HepG2 (cell line): Measurements from ENCODE around the gene MTUS2. TPM values are rescaled to one million over a fixed set of nuclear protein-coding genes. Genes with fewer than 3 reads are reported as not detected.

ENCODE experiments used
- ATAC-seq: fragments of 200-7000 bp; cut with Tn5 transposase; 3 replicates; pipeline ENCODE4 v1.9.1; 2020; ENCODE audit warnings: mild to moderate bottlenecking, moderate library complexity
- BruUV-seq: library from RNA; stranded (reverse); fragments of 400-500 nt; replicated peaks from 2 replicates; lab custom pipeline; 2021; lab: Mats Ljungman, UMichigan
- CTCF ChIA-PET: fragments of 300-600 bp; formaldehyde crosslinking; extraction: SDS; loops from one replicate; lab custom pipeline; 2021; ENCODE audit warnings: low total read pairs, inconsistent platforms, low intra/inter-chr PET ratio; lab: Yijun Ruan, JAX
- POLR2A ChIA-PET: fragments of 350-600 bp; sonication (Branson Sonifier 250); formaldehyde crosslinking; loops from one replicate; lab custom pipeline; 2020; ENCODE audit warnings: antibody characterized with exemption, inconsistent platforms; lab: Yijun Ruan, JAX
- DNase-seq: peaks from one replicate; pipeline ENCODE4 v3.0.0-alpha.2; 2015; ENCODE audit warnings: low spot score
- FAIRE-seq: peaks from 3 replicates; lab custom pipeline; 2011; peaks lifted over from hg19 to GRCh38; lab: Jason Lieb, UNC
- H2AFZ ChIP-seq: one replicate; pipeline ENCODE4 v1.6.1; 2011; ENCODE audit warnings: low read length, inconsistent platforms
- H3K27ac ChIP-seq: fragments of 300-600 bp; 3 replicates; pipeline ENCODE4 v1.8.0; 2011; ENCODE audit warnings: mixed run types, mild to moderate bottlenecking, mixed read lengths, low read length, inconsistent platforms; ENCODE audit not compliant: insufficient read depth; ENCODE audit errors: extremely low read length
- H3K27me3 ChIP-seq, 2 experiments: fragments of 200-600 bp in 1 of 2; 2 replicates in 1 of 2; 3 replicates in 1 of 2; pipeline versions ENCODE4 v1.6.0 to v1.8.0; 2011; ENCODE audit warnings: low read length in 2 of 2, mild to moderate bottlenecking in 2 of 2, moderate library complexity in 2 of 2, inconsistent platforms in 1 of 2; ENCODE audit not compliant: insufficient read depth in 2 of 2, control insufficient read depth in 1 of 2
- H3K36me3 ChIP-seq, 2 experiments: fragments of 200-600 bp in 1 of 2; replicated peaks in 1 of 2; 2 replicates in 1 of 2; 3 replicates in 1 of 2; pipeline versions ENCODE4 v1.5.1 to v1.8.0; 2011; ENCODE audit warnings: low read length in 2 of 2, inconsistent platforms in 1 of 2; ENCODE audit not compliant: insufficient read depth in 2 of 2, control insufficient read depth in 1 of 2
- H3K4me1 ChIP-seq: 2 replicates; pipeline ENCODE4 v1.5.1; 2012; ENCODE audit warnings: low read length, inconsistent platforms; ENCODE audit not compliant: insufficient read depth
- H3K4me2 ChIP-seq: 2 replicates; pipeline ENCODE4 v1.6.0; 2011; ENCODE audit warnings: low read depth, low read length, inconsistent platforms
- H3K4me3 ChIP-seq, 3 experiments: fragments of 200-600 bp in 1 of 3; sonication (generic), shearing (Covaris generic) in 1 of 3; replicated peaks in 1 of 3; 2 replicates each; pipeline ENCODE4 v1.5.1; 2011 to 2016; ENCODE audit warnings: low read length in 3 of 3, inconsistent platforms in 2 of 3, low read depth in 2 of 3, mild to moderate bottlenecking in 2 of 3, control low read depth in 1 of 3, mixed read lengths in 1 of 3; ENCODE audit not compliant: insufficient read depth in 1 of 3
- H3K79me2 ChIP-seq: one replicate; pipeline ENCODE4 v1.6.1; 2011; ENCODE audit warnings: low read length, inconsistent platforms; ENCODE audit not compliant: insufficient read depth
- H3K9ac ChIP-seq: 2 replicates; pipeline ENCODE4 v1.6.0; 2011; ENCODE audit warnings: mild to moderate bottlenecking, low read depth, low read length, inconsistent platforms; ENCODE audit not compliant: insufficient read depth
- H3K9me3 ChIP-seq: 2 replicates; pipeline ENCODE4 v1.5.1; 2012; ENCODE audit warnings: mild to moderate bottlenecking, low read length
- H4K20me1 ChIP-seq: 2 replicates; pipeline ENCODE4 v1.6.0; 2011; ENCODE audit warnings: inconsistent platforms, mild to moderate bottlenecking, low read length, moderate library complexity; ENCODE audit not compliant: insufficient read depth
- HNRNPK ChIP-seq: fragments of 200-400 bp; formaldehyde crosslinking; IDR thresholded peaks from 2 replicates; pipeline ENCODE4 v1.6.1; 2018; ENCODE audit warnings: low read length, low read depth, moderate library complexity, mild to moderate bottlenecking; ENCODE audit not compliant: poor library complexity, severe bottlenecking
- MAFK ChIP-seq, 2 experiments: IDR thresholded peaks in 1 of 2; conservative IDR thresholded peaks in 1 of 2; 2 replicates each; pipeline ENCODE4 v1.6.1; 2011; ENCODE audit warnings: improper control_type of control experiment in 2 of 2, low read length in 2 of 2
- RARA ChIP-seq: IDR thresholded peaks from 2 replicates; pipeline ENCODE4 v1.6.1; 2016; ENCODE audit warnings: missing genetic modification reagents, missing compliant biosample characterization
- SIX1 ChIP-seq: sonication (generic); formaldehyde crosslinking; IDR thresholded peaks from 2 replicates; pipeline ENCODE4 v1.4.0; 2020; ENCODE audit warnings: missing genetic modification reagents, borderline replicate concordance
- SNRNP70 ChIP-seq: fragments of 200-400 bp; formaldehyde crosslinking; IDR thresholded peaks from 2 replicates; pipeline ENCODE4 v1.6.1; 2017; ENCODE audit warnings: mild to moderate bottlenecking, low read depth, low read length, moderate library complexity
- ZNF280D ChIP-seq: sonication (generic); formaldehyde crosslinking; IDR thresholded peaks from 2 replicates; pipeline ENCODE4 v1.5.1; 2020; ENCODE audit warnings: mild to moderate bottlenecking, missing genetic modification reagents
- ZNF362 ChIP-seq: sonication (generic); formaldehyde crosslinking; IDR thresholded peaks from 2 replicates; pipeline ENCODE4 v1.4.0; 2020; ENCODE audit warnings: missing genetic modification reagents, mild to moderate bottlenecking, borderline replicate concordance
- whole genome bisulfite sequencing: methylation state at CpG from one replicate; pipeline ENCODE4 v1.1.6; 2017; ENCODE audit warnings: low lambda C conversion rate; 5-methylcytosine and 5-hydroxymethylcytosine counted together
- in situ Hi-C: cut with HindIII; loops from 2 replicates; pipeline ENCODE4 v1.10.0; 2017; ENCODE audit warnings: low pct_unique_long_range_greater_than_20kb; ENCODE audit not compliant: extremely low pct_ligation_motif_present
- intact Hi-C: fragments of 100-400 bp; cut with micrococcal nuclease; formaldehyde crosslinking; loops from one replicate; pipeline ENCODE4 v1.10.0; 2022; ENCODE audit not compliant: unreplicated experiment
- polyA plus RNA-seq, 8 experiments: library from polyadenylated mRNA; depleted of rRNA in 3 of 8; stranded (reverse) in 7 of 8; unstranded in 1 of 8; fragments of >200 nt; fragmentation: Illumina TruSeq in 4 of 8; extraction: Trizol in 4 of 8; gene quantifications; 2 replicates each; pipeline versions ENCODE4 v1.2.1 to v1.2.3, GENCODE V29; 2011 to 2016; ENCODE audit warnings: low read depth in 4 of 8, missing spikeins in 1 of 8, mixed read lengths in 1 of 8; ENCODE audit not compliant: insufficient read depth in 1 of 8
- total RNA-seq, 5 experiments: library from RNA; depleted of rRNA; stranded (reverse); fragments of >200 nt; fragmentation: Illumina TruSeq; extraction: Trizol; gene quantifications; 2 replicates each; pipeline ENCODE4 v1.2.3, GENCODE V29; 2016; ENCODE audit warnings: low read depth in 1 of 5
- TF ChIP-seq, protein P1 (sequence below): sonication (generic); formaldehyde crosslinking; IDR thresholded peaks from 2 replicates; pipeline ENCODE4 v1.5.0; 2020; ENCODE audit warnings: mild to moderate bottlenecking, missing genetic modification reagents
- TF ChIP-seq, protein P2 (sequence below): sonication (generic); formaldehyde crosslinking; conservative IDR thresholded peaks from 2 replicates; pipeline ENCODE4 v1.4.0; 2020; ENCODE audit warnings: missing genetic modification reagents
- TF ChIP-seq, protein P3 (sequence below): sonication (generic); formaldehyde crosslinking; IDR thresholded peaks from 2 replicates; pipeline ENCODE4 v1.9.0; 2022; ENCODE audit warnings: missing genetic modification reagents, mild to moderate bottlenecking, borderline replicate concordance

Gene MTUS2
- total and polyA plus RNA-seq, 2 of the 13 experiments (the other 11 are each of a cell fraction or from before 2014, with no cell fraction given): not detected

DNA sequence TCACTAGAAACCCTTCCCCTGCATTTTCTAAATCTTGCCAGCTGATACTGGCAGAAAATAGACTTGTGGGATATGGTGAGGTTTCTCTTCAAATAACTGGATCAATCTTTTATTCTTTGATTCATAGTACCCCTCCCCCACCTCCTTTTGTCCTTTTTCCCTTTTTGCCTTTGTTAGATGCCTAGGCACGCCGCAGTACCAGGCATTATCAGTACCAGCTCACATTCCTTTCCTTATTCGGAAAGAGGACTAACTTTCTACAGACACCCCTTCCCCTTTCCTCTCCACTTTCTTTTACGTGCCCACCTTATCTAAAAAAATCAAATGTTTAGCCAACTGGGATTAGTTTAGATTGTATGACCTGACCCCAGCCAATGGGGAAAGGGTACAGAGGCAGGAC lies 226.4 kb downstream of the MTUS2 start (continued):
- no peak for TF ChIP-seq ZNF280D (CRISPR knock-in tag)
- no peak for TF ChIP-seq ZNF362

- 27% methylated on average over 3 of the region's 6 CpGs for WGBS
- intact Hi-C loops (no loop called here), in situ Hi-C loops (no loop called here)
- H3K79me2 ChIP-seq: no peaks in the 10 kb centered on the region
- no peaks in the 10 kb centered on the region for H3K36me3 ChIP-seq
- no peak for ATAC-seq
- H3K27me3 ChIP-seq: no peaks in the 10 kb centered on the region
- no peaks in the 10 kb centered on the region for H4K20me1 ChIP-seq
- H3K9ac ChIP-seq: no peak overlapping the region
- H2AFZ ChIP-seq: no peak overlapping the region
- TF ChIP-seq SIX1: no peak
- TF ChIP-seq SNRNP70: no peak
- TF ChIP-seq, protein P1, sequence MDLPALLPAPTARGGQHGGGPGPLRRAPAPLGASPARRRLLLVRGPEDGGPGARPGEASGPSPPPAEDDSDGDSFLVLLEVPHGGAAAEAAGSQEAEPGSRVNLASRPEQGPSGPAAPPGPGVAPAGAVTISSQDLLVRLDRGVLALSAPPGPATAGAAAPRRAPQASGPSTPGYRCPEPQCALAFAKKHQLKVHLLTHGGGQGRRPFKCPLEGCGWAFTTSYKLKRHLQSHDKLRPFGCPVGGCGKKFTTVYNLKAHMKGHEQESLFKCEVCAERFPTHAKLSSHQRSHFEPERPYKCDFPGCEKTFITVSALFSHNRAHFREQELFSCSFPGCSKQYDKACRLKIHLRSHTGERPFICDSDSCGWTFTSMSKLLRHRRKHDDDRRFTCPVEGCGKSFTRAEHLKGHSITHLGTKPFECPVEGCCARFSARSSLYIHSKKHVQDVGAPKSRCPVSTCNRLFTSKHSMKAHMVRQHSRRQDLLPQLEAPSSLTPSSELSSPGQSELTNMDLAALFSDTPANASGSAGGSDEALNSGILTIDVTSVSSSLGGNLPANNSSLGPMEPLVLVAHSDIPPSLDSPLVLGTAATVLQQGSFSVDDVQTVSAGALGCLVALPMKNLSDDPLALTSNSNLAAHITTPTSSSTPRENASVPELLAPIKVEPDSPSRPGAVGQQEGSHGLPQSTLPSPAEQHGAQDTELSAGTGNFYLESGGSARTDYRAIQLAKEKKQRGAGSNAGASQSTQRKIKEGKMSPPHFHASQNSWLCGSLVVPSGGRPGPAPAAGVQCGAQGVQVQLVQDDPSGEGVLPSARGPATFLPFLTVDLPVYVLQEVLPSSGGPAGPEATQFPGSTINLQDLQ (CRISPR knock-in tag): no peak
- TF ChIP-seq RARA: no peak
- TF ChIP-seq, protein P2, sequence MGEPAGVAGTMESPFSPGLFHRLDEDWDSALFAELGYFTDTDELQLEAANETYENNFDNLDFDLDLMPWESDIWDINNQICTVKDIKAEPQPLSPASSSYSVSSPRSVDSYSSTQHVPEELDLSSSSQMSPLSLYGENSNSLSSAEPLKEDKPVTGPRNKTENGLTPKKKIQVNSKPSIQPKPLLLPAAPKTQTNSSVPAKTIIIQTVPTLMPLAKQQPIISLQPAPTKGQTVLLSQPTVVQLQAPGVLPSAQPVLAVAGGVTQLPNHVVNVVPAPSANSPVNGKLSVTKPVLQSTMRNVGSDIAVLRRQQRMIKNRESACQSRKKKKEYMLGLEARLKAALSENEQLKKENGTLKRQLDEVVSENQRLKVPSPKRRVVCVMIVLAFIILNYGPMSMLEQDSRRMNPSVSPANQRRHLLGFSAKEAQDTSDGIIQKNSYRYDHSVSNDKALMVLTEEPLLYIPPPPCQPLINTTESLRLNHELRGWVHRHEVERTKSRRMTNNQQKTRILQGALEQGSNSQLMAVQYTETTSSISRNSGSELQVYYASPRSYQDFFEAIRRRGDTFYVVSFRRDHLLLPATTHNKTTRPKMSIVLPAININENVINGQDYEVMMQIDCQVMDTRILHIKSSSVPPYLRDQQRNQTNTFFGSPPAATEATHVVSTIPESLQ (CRISPR knock-in tag): no peak
- TF ChIP-seq, protein P3, sequence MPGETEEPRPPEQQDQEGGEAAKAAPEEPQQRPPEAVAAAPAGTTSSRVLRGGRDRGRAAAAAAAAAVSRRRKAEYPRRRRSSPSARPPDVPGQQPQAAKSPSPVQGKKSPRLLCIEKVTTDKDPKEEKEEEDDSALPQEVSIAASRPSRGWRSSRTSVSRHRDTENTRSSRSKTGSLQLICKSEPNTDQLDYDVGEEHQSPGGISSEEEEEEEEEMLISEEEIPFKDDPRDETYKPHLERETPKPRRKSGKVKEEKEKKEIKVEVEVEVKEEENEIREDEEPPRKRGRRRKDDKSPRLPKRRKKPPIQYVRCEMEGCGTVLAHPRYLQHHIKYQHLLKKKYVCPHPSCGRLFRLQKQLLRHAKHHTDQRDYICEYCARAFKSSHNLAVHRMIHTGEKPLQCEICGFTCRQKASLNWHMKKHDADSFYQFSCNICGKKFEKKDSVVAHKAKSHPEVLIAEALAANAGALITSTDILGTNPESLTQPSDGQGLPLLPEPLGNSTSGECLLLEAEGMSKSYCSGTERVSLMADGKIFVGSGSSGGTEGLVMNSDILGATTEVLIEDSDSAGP (CRISPR knock-in tag): no peak
- TF ChIP-seq MAFK (conservative IDR thresholded peaks at IDR 0.05 in 1 of 2, IDR thresholded peaks at IDR 0.05 in 1 of 2; ENCODE audit: low read length in 2 of 2): no peak
- no peak for TF ChIP-seq HNRNPK
- no peak overlapping the region for H3K4me3 ChIP-seq
- no peak for FAIRE-seq
- peaks cover 98% of the 10 kb centered on the region for H3K9me3 ChIP-seq
- no peak overlapping the region for H3K4me2 ChIP-seq
- ChIA-PET POLR2A (no interaction called here), CTCF (no interaction called here)
- BruUV-seq: no TSS peak
- no peaks in the 10 kb centered on the region for H3K4me1 ChIP-seq
- no peak for DNase-seq
- H3K27ac ChIP-seq: no peak overlapping the region
Measured at GRCh38 chr13:29049524-29049923, 229.4 kb downstream of the MTUS2 start.
